IPS-18c (cell line): ENCODE measurements around the gene DPM3.

Experiments used
- H3K4me3 ChIP-seq: 2 replicates; pipeline ENCODE4 v1.7.0; 2013; ENCODE audit warnings: low read depth, mild to moderate bottlenecking, low read length, moderate library complexity; ENCODE audit not compliant: insufficient read depth
- H3K9me3 ChIP-seq: one replicate; pipeline ENCODE4 v1.6.1; 2013; ENCODE audit warnings: mild to moderate bottlenecking, low read length, moderate library complexity; ENCODE audit not compliant: control insufficient read depth, insufficient read depth

Gene DPM3

DNA sequence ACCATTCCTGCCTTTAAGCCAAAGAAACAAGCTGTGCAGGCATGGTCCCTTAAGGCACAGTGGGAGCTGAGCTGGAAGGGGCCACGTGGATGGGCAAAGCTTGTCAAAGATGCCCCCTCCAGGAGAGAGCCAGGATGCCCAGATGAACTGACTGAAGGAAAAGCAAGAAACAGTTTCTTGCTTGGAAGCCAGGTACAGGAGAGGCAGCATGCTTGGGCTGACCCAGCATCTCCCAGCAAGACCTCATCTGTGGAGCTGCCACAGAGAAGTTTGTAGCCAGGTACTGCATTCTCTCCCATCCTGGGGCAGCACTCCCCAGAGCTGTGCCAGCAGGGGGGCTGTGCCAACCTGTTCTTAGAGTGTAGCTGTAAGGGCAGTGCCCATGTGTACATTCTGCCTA lies 6.0 kb downstream of the DPM3 start:
- Histone ChIP-seq H3K4me3 (peak overlapping the region; percentile 95; the same call in 1 of the 2 replicates), H3K9me3 (peaks cover 2% of the 10 kb centered on the region)

DNA sequence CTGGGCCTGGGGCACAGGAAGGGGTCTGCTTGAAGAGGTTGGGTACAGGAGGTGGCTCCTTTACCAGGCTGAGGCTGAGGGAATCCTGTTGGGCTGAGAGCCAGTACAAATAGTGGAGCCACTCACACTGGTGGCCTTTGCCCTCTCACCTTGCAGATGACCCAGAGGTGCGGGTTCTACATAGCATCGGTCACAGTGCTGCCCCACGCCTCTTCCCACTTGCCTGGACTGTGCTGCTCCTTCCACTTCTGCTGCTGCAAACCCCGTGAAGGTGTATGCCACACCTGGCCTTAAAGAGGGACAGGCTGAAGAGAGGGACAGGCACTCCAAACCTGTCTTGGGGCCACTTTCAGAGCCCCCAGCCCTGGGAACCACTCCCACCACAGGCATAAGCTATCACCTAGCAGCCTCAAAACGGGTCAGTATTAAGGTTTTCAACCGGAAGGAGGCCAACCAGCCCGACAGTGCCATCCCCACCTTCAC lies 6.5 kb downstream of the DPM3 start:
- Histone ChIP-seq H3K9me3 (peaks cover 2% of the 10 kb centered on the region), H3K4me3 (no peak overlapping the region)

DNA sequence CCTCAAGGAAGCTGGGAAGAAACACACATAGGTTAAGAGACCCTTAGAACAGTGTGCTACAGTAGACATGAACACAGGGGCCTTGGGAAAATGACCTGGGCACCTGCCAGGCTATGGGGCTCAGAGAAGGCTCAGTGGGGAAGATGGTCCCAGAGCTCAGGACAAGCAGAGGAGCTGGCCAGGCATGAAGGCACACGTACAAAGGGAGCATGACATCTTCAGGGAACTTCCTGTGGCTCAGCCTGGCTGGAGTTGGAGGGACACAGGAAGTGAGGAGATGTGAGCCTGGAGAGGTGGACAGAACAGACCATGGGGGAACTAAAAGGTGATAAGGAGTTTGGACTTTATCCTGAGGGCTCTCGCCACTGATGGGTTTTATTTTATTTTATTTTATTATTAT lies 8.5 kb downstream of the DPM3 start:
- Histone ChIP-seq H3K4me3 (no peak overlapping the region), H3K9me3 (peaks cover 2% of the 10 kb centered on the region)

DNA sequence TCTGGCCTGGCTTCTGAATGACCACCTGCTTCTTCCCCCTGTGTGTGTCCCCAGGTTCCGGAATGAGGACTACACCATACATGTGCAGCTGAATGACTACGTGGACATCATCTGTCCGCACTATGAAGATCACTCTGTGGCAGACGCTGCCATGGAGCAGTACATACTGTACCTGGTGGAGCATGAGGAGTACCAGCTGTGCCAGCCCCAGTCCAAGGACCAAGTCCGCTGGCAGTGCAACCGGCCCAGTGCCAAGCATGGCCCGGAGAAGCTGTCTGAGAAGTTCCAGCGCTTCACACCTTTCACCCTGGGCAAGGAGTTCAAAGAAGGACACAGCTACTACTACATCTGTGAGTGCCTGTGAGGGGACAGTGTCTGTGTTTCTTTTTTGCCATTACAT lies 9.0 kb downstream of the DPM3 start:
- Histone ChIP-seq H3K4me3 (no peak overlapping the region), H3K9me3 (peaks cover 2% of the 10 kb centered on the region)

DNA sequence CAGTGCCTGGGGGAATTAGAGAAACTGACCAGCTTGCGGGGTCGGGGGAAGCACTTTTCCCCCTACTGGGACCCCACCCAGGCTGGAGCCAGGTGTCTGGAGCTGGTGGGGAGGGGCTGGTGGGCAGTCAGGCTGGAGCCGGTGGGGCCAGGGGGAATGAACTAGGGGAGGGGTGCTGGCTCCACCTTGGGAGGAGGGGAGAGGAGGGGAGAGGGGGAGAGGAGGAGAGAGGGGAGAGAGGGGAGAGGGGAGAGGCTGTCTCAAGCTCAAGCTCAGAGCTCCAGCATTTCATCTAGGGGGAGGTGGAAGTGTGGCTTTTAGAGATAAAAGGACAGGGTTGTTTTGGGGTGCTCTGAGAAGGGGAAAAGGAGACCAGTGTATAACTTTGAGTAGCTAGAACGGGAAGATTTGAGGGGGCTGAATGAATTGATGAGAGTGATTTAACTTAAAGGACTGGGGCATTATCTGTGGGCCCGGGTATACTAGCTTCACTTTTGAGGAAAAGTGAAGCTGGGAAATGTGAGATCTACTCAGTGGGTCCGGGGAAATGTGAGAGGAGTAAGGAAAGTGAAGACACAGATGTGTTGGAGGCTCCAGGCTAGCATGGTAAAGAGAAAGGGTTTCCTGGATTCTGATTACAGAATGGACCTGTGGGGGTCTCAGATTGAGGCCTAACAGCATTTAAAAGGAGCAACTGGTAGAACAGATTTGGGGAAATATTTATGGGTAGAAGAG lies 9.9 kb downstream of the DPM3 start:
- H3K4me3 ChIP-seq = peak overlapping the region; percentile 50

DNA sequence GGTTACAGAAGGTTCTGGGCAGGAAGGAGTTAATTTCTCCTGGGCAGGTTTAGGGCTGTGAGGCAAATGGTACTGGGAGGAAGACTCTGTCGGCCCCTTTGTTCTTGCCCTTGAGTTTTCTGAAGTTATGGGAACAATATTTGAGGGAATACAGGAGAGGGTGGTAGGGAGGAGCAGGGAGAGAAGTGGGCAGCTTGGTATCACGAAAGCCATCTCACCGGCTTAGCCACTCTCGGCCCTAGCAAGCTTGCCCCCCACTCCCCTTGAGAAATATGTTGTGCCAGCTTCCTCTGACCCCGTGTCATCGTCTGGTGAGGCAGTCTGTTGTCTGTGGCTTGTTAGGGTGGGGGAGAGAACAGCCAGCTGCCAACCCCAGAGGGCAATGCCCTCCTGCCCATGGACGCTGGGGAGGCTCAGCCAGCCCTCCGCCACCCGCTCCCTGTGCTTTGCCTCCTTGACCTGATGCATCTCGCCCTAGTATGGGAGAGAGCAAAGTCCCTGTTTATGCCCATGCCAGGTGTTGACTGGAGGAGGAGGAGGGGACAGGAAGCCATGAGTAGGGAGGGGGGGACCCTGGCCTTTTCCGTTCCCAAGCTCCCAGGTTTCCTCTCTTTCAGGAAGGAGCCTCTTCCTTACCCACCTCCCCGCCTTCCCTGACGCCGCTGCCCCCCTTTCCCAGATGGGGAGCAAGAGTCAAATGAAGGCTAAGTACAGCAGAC lies 11.4 kb downstream of the DPM3 start:
- peaks cover 2% of the 10 kb centered on the region for H3K9me3 ChIP-seq

More for the DNA sequence above, 9.9 kb downstream of the DPM3 start:
- peaks cover 2% of the 10 kb centered on the region for H3K9me3 ChIP-seq

DNA sequence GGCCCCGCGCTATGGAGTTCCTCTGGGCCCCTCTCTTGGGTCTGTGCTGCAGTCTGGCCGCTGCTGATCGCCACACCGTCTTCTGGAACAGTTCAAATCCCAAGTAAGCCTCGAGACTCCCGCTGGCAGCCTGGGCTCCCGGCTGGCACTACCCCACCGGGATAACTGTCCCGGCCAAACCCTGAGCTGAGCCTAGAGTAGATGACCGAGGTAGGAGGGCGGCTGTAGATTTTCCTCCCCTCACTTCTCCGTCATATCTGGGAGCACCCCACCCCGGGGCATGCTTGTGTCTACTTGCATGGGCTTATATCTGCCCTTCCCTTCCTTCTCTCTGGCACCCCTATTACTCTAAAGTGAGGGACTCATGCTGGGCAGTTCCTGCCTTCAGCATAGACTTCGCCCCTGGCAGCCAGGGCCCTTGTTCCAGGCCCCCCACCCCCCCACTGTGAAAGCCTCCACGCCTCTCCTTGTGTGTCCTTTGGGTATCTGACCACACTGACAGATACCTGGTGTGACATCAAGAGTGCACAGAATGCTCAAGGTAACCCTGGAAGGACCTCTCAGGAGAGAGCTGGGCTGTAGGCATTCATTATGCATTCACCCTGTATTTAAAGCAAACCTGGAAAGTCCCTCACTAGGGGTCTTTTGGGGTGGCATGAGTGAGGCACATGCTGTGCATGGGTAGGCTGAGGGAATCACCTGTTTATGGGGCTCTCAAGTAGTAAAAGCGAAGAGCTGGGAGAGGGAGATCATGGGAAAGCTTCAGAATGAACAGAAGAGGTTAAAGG lies 12.2 kb downstream of the DPM3 start:
- H3K4me3 ChIP-seq = peak overlapping the region; percentile 50
- peaks cover 2% of the 10 kb centered on the region for H3K9me3 ChIP-seq

More for the DNA sequence above, 11.4 kb downstream of the DPM3 start:
- peak overlapping the region; percentile 50 for H3K4me3 ChIP-seq

DNA sequence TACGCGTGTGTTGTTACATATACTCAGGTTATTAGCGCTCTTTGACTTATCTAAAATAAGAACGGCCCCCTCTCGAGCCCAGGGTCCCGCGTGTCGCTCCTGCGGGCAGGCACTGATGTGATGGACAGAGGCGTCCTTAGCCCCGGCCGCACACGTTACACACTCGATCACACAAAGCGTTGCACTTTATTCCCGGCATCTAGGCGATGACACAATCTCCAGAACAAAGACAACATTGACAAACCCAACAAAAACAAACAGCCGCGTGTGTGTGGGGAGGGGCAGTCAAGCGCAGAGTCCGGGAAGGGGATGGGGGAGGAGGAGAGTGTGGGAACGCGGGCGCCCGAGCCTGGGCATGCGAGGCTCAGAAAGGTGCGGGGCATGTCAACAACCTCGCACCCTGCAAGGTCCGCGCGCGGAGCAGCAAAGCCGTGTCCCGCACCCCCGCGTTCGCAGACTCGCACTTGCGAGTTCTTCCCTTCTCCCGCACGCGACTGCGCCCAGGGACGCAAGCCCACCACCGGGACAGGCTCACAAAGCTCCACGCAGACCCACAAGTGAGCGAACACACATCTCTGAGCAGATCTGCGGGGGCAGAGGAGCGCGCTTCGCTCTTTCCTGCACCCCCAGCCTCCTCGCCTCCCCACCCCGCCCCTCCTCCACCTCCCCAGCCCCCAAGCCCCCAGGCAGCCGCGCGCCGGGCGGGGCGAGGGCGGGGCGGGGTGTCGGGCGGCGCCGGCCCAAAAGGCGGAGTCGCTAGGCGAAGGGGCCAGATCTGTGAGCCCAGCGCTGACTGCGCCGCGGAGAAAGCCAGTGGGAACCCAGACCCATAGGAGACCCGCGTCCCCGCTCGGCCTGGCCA lies 13.0 kb downstream of the DPM3 start, which contains the start of gene EFNA1:
Gene EFNA1 (plus strand): TSS at position 772 of the 862 bp plus-strand sequence. CDS start 102 bp downstream, outside the sequence.
- H3K4me3 ChIP-seq = peak within 1 kb of the TSS; percentile 64

DNA sequence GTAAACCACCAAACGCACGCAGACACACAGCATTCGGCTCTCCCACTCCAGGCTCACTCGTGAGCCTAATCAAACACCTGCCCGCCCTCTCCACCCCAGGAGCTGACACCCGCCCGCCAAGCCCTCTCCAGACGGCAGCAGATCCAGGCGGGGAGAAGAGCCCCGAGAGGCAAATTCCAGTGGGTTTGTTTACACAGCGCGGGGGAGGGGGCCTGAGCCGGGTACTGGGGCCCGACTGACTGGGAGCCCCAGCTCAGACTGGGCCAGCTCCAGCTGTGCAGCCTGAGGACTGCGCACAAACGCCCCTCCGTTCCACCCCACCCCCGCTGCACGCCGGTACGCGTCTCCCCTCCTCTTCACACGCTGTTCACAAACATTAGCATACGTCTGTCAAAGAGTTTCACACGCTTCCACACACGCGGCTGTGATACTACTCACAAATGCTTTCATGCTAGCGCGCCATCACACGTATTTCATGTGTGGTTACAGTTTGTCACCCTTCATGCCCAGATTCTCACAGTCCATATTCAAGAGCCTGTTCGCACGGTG lies 13.7 kb downstream of the DPM3 start:
- Histone ChIP-seq H3K4me3 (peak overlapping the region; percentile 64), H3K9me3 (peaks cover 2% of the 10 kb centered on the region)

More for the DNA sequence above, 13.0 kb downstream of the DPM3 start, which contains the start of gene EFNA1:
- peaks cover 2% of the 10 kb centered on the region for H3K9me3 ChIP-seq

DNA sequence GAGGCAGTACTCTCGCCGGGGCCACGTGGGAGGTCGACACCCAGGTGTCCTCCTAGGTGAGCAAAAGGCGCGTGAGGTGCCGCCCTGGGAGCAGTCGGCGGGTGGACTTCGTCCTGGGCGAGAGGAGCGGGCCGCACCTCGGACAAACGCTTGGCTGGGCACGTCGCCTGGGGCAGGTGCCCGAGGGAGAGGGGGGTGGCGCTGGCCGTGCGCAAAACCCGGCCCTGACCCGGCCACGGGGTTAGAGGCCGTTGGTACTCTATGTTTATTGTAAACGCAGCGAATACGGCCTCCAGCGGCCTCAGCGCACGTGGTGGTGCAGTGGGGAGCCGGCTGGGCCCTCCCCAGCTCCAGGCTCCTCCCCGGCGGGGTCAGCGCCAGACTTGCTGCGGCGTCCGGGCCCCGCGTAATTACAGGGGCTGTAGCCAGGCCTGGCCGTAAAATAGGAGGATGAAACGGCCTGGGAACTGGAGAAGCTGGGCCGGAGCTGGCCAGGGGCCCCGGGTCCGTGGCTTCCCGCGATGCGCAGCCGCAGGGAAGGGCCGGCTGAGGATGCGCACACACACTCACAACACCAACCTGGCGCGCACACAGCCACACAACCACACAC lies 14.3 kb downstream of the DPM3 start:
- peaks cover 2% of the 10 kb centered on the region for H3K9me3 ChIP-seq
- H3K4me3 ChIP-seq = peak overlapping the region; percentile 64

DNA sequence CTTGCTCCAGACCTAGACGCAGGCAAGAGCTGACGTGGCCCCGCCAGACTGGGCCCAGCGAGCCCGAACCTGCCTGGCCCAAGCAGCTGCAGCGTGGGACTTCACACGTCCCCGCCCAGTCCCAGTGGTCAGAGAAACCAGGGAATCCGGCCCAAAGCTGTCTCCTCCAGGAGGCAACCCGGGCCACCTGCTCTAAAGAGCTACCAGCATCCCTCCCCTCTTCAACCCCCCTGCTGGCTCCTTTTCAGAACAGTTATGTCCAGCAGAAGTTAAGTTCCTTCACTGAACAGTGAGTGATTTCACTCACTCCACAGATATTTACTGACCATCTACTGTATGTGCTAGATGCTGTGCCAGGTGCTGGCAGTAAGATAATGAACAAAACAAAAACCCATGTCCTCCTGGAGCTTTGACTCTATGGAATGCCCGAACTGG lies 14.8 kb downstream of the DPM3 start:
- Histone ChIP-seq H3K4me3 (0 out of 2 replicates have a peak overlapping the region, but pooled peaks have one; percentile 64), H3K9me3 (peaks cover 2% of the 10 kb centered on the region)

DNA sequence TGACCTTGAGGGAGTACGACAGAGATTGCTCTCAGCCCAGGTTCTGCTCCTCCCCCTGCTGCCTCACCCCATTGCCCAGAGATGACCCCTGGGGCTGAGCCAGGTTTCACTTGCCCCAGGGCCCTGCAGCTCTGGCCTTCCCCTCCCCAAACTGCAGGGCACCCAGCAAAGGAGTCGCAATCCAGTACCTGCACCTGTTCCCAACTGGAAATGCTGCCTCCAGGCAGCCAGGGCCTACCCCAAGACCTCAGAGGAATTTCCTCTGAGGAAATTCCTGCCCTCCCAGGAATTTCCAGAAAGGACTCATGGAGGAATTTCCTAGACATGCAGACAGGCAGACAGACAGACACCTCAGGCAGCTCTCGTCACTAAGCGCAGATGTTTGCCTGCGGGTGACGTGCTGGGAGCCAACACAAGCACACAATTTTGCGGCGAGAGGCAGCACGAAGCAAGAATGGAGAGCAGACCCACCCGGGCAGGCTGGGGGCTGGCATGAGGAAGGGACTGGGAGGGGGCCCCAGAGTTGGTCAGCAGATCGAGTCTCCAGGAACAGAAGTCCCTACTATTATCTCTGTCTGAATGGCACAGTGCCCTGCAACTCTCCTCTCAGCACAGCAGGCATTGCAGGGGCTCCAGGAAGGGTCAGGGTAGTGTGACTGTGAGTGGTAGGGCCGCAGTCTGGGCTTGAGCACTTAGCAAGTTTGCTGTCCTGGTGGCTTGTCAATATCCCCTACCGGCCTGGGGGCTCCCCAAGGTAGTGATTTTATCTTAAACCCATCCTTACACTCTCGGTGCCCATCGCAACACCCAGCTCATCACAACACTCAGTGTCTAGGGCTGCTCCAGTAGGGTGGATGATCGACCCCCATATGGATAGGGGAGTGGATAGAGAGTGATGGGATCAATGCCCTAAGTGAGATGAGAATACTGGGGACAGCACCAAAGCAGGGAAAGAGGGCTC lies 15.5 kb downstream of the DPM3 start:
- H3K9me3 ChIP-seq = peaks cover 2% of the 10 kb centered on the region
- 0 out of 2 replicates have a peak overlapping the region, but pooled peaks have one; percentile 4 for H3K4me3 ChIP-seq

DNA sequence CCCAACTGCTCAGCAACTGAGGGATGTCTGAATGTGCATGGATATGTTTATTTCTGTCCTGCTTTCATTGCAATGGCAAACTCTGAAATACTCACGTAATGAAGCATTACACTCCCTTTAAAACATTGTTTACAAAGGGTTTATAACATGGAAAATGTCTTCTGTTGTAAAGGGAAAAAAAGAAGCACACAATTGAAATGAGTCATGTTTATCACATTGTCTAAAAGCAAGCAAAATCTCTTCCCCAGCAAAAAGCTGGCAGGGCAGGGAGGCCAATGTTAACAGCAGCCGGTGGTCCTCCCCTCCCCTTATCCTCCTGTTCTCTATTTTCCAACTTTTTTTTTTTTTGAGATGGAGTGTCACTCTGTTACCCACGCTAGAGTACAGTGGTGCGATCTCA lies 16.5 kb downstream of the DPM3 start:
- no peak overlapping the region for H3K4me3 ChIP-seq

DNA sequence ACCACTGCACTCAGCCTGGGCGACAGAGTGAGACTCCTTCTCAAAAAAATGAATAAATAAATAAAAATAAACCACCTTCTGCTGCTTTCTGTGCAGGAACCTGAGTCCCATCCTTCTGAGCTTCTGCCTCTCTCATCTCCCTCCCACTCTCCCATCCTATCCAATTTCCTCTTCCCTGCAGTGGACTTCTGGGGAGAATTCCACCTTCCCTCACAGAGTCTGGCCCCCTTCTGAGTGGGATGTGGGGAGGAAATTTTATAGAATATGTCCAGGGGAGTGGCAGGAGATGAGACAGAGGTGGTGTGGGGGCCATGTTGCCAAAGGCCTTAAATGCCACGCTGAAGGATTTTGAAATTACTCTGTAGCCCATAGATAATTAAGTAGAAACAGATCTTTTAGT lies 18.0 kb downstream of the DPM3 start:
- Histone ChIP-seq H3K4me3 (no peak overlapping the region), H3K9me3 (no peaks in the 10 kb centered on the region)

More for the DNA sequence above, 16.5 kb downstream of the DPM3 start:
- H3K9me3 ChIP-seq = no peaks in the 10 kb centered on the region

DNA sequence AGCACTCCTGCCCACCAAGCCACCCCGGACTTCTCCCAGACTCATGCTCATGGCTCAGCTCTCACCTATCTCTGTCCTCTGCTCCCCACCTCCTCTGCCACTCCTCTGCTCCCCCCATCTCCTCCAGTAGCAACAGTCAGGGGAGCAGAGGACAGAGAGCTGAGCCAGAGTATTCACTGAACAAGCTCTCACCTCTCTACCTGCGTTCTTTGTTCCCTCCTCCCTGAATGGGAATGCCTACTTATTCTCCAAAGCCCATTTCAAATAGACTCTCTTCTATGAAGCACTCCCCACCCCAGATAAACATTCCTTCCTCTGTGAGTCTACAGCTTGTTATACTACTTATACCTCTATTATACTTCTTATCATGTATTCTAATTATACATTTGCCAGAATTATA lies 19.1 kb downstream of the DPM3 start:
- H3K9me3 ChIP-seq = no peaks in the 10 kb centered on the region
- no peak overlapping the region for H3K4me3 ChIP-seq
